Sigmoid colon (tissue), 4 donors: ENCODE data around the gene OR5A2.
A peak's percentile ranks its signal among the peaks of the same experiment; 100 is the strongest.

ENCODE experiments used
- EP300 ChIP-seq, 4 donors: sonication (generic); formaldehyde crosslinking; IDR thresholded peaks; one replicate each; pipeline ENCODE4 v1.6.1; 2017; ENCODE audit warnings: antibody characterized with exemption in 4 of 4
- POLR2A ChIP-seq, 2 donors: fragments of 450-650 bp; IDR thresholded peaks; one replicate each; pipeline ENCODE4 v1.6.1; 2016; ENCODE audit warnings: antibody characterized with exemption in 2 of 2, mild to moderate bottlenecking in 2 of 2, moderate library complexity in 2 of 2
- TF ChIP-seq, protein P1 (sequence below), 4 experiments: fragments of 450-650 bp in 3 of 4; fragments of 200-600 bp in 1 of 4; IDR thresholded peaks; one replicate each; pipeline ENCODE4 v1.5.1; 2016 to 2019; ENCODE audit warnings: antibody characterized with exemption in 4 of 4, mild to moderate bottlenecking in 3 of 4, moderate library complexity in 2 of 4

DNA sequence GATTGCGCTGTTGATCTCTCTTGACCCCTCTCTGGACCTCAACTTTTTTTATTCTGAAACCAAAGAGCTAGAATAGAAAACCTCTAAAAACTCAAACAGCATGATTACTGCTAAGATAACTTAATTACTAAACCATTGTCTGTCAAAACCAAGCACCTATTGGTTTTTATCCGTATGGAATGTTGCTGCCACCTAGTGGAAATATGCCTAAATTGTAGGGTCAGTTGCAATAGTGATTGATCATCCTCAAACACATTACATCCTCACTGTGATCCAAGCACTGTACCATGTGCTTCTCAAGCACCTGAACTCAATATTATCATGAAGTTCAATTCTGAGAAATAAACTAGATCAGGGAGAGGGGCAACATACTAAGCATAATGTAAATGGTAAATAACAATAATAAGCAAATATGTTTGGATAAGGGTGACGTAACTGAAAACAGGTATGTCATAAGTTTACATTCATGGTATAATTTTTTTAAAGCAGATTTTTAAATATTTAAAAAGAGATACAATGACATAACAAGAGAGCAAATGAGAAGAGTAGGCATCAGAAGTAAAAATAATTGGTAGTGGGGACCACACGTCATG, 3.8 kb upstream of the OR5A2 start:
- TF ChIP-seq, protein P1, sequence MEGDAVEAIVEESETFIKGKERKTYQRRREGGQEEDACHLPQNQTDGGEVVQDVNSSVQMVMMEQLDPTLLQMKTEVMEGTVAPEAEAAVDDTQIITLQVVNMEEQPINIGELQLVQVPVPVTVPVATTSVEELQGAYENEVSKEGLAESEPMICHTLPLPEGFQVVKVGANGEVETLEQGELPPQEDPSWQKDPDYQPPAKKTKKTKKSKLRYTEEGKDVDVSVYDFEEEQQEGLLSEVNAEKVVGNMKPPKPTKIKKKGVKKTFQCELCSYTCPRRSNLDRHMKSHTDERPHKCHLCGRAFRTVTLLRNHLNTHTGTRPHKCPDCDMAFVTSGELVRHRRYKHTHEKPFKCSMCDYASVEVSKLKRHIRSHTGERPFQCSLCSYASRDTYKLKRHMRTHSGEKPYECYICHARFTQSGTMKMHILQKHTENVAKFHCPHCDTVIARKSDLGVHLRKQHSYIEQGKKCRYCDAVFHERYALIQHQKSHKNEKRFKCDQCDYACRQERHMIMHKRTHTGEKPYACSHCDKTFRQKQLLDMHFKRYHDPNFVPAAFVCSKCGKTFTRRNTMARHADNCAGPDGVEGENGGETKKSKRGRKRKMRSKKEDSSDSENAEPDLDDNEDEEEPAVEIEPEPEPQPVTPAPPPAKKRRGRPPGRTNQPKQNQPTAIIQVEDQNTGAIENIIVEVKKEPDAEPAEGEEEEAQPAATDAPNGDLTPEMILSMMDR (IDR thresholded peaks at IDR 0.05): peak in 3 of 4 experiments; percentile 16 to 37 (median 30)
- TF ChIP-seq POLR2A (IDR thresholded peaks at IDR 0.05) (no peak), EP300 (IDR thresholded peaks at IDR 0.05) (no peak)
